ENCODE data around the gene TTC31.
"Not testable (repeated sequence)": the region's sequence is repeated elsewhere in the genome, so short reads cannot be mapped to it uniquely, and the experiment has no call there.

Gene TTC31

DNA sequence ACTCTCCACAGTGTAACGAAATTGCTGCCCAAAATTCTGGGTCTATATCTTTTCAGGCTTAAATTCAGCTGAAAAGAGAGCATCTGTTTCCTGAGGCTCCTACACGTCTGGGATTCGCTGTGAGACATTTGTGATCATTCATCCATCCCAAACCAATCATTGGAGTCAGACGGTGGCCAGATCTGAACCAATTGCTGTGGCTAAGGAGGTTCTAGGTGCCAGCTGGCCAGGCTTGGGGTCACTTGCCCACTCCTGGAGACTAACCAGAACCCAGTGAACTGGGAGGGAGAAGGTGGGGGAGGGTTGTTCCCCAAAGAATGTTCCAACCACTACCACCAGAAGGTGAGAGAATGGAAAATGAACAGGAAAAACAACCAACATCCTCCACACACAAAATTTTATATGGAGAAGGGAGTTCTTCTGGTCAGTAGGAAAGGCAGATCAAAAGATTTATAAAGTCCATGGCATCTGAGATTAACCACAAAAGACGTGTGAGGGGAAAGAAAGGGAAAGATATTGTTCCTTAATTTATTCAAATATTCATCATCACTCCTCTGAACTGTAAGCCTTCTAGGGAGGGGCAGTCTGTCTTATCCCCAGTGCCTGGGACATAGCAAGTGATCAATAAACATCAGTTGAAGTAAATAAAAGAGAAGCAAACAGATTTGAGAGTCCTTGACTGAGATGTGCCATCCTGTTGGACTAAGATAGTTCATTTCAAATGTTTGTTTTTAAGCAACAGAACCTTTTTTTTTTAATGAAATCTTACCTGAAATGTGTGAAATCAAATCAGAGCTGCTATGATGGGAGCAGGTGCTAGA lies 38.2 kb upstream of the TTC31 start:
- no peak overlapping the region for H3K4me3 ChIP-seq (ENCODE audit: low read length)
- no peak for TF ChIP-seq ZNF274 (IDR thresholded peaks at IDR 0.05; ENCODE audit: low read depth, low read length)

GRCh38 chr2:74447230-74447999 lies 35.5 kb upstream of the TTC31 start:
- no peak overlapping the region for H3K4me3 ChIP-seq (ENCODE audit: low read length)
- TF ChIP-seq ZNF274 (IDR thresholded peaks at IDR 0.05; ENCODE audit: low read depth, low read length), result no peak

GRCh38 chr2:74448771-74449170 lies 34.1 kb upstream of the TTC31 start:
- TF ChIP-seq ZNF274 (IDR thresholded peaks at IDR 0.05; ENCODE audit: low read depth, low read length), result no peak
- no peak overlapping the region for H3K4me3 ChIP-seq (ENCODE audit: low read length)

DNA sequence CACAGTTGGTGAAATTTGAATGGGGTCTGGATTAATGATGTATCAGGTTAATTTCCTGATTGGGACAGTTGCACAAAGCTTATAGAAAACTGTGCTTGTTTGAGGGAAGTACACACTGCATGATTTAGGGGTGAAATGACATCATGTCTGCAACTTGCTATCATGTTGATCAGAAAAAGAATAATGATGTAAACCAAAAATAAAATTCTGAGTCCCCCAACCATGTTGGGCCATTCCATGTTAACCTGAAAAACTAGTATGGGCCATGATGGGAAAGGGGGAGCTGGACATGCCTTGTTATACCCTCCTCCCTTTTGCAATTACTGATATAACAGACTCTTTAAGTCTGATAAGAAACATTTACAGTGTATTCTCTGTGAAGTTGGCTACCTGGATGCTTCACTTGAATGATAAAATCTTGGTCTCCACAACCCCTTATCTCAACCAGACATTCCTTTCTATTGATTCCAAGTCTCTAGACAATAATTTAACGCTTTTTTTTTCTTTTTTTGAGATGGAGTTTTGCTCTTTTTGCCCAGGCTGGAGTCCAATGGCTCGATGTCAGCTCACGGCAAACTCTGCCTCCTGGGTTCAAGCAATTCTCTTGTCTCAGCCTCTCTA lies 32.2 kb upstream of the TTC31 start:
- no peak for TF ChIP-seq ZNF274 (IDR thresholded peaks at IDR 0.05; ENCODE audit: low read depth, low read length)
- no peak overlapping the region for H3K4me3 ChIP-seq (ENCODE audit: low read length)

GRCh38 chr2:74454654-74455511 lies 28.0 kb upstream of the TTC31 start, which contains the start of gene INO80B:
INO80B (plus strand) TSS chr2:74455087; CDS start chr2:74455117, 30 bp downstream.
- TF ChIP-seq ZNF274 (IDR thresholded peaks at IDR 0.05; ENCODE audit: low read depth, low read length), result no peak
- peak within 1 kb of the TSS; percentile 65 for H3K4me3 ChIP-seq (ENCODE audit: low read length)

- no peak for TF ChIP-seq ZNF274 (IDR thresholded peaks at IDR 0.05; ENCODE audit: low read depth, low read length)
- peak overlapping the region; percentile 80 for H3K4me3 ChIP-seq (ENCODE audit: low read length)
Observed at GRCh38 chr2:74457129-74457548, 25.7 kb upstream of the TTC31 start.

DNA sequence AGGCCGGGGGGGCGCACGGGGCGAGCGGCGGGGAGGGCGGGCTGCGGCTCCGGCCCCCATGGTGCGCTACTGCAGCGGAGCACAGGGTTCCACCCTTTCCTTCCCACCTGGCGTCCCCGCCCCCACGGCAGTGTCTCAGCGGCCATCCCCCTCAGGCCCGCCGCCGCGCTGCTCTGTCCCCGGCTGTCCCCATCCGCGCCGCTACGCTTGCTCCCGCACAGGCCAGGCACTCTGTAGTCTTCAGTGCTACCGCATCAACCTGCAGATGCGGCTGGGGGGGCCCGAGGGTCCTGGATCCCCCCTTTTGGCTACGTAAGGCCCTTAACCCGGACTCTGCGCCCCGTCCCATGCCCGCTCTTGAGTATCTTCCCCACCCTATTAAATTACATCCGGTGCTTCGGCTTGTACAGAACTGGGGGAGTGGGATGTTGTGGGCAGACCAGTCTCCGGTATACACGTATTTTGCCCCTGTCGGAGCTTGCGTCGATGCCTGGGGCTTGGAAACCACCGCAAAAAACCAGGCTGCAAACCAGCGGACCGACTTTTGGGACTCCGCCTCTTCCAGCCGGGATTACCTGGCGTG lies 25.2 kb upstream of the TTC31 start:
- no peak for TF ChIP-seq ZNF274 (IDR thresholded peaks at IDR 0.05; ENCODE audit: low read depth, low read length)
- H3K4me3 ChIP-seq (ENCODE audit: low read length), result peak overlapping the region; percentile 51; the same call in 1 of the 2 replicates

DNA sequence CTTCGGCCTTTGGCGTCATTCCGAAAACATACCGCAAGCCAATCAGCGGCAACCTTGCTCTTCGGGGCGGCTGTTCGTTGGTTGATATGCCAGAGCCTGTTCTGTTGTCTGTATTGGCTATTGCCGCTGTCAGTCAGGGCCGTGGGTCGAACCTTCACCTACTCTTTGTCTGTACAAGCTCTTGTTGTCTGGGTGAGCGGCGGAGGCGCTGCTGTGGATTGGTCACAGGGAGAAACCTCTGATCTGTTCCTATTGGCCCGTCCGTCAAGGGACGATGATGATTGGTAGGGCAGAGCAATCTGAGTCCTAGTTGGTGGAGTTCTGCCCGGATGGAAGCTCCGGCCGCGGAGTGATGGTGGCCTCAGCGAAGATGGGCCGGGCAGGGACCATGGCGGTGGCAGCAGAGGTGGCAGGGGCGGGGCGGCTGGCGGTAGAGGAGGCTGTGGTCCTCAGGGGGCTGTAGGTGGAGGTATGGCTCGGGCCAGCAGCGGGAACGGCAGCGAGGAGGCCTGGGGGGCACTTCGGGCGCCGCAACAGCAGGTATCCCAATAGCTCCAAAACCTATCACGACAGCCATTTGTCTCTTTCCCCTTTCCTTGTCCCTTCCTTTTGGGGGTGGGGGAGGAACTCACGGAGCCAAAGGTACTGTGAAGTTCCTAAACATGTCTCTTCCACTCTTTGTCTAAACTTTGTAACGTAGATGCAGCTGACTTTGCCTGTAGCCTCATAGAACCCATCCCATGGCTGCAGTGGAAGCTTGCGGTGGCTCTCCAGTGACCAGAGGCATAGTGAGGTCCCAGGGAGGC lies 24.5 kb upstream of the TTC31 start, which contains the start of gene WBP1:
TSS of gene WBP1 (plus strand) at position 307 of the 806 bp plus-strand sequence. CDS start at position 472, 165 bp downstream.
- peak within 1 kb of the TSS; percentile 81 for H3K4me3 ChIP-seq (ENCODE audit: low read length)
- TF ChIP-seq ZNF274 (IDR thresholded peaks at IDR 0.05; ENCODE audit: low read depth, low read length), result no peak

- peak overlapping the region; percentile 81 for H3K4me3 ChIP-seq (ENCODE audit: low read length)
- no peak for TF ChIP-seq ZNF274 (IDR thresholded peaks at IDR 0.05; ENCODE audit: low read depth, low read length)
Observed at GRCh38 chr2:74458938-74459363, 23.9 kb upstream of the TTC31 start.

DNA sequence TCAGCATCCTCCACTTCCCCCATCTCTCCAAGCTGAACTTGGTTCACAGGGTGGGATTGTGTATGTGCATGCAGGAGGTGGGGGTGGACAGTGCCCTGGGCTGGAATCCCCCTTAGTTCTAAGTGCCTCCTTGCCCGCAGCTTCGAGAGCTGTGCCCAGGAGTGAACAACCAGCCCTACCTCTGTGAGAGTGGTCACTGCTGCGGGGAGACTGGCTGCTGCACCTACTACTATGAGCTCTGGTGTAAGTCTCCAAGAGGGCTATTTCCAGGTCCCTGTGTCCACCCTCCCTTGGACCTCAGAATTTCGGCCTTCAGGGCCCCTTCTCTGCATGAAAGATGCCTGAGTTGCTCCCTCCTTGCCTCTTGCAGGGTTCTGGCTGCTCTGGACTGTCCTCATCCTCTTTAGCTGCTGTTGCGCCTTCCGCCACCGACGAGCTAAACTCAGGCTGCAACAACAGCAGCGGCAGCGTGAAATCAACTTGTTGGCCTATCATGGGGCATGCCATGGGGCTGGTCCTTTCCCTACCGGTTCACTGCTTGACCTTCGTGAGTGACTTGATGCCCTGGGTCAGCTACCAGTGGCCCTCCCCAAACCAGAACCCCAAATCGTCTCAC lies 23.3 kb upstream of the TTC31 start:
- H3K4me3 ChIP-seq (ENCODE audit: low read length), result peak overlapping the region; percentile 81

GRCh38 chr2:74460187-74460586 lies 22.7 kb upstream of the TTC31 start:
- H3K4me3 ChIP-seq (ENCODE audit: low read length), result not testable (repeated sequence)

All from GM08714 (cell line).